ENCODE measurements around the gene CHGA.
A peak's percentile ranks its signal among the peaks of the same experiment; 100 is the strongest.

Gene CHGA

DNA sequence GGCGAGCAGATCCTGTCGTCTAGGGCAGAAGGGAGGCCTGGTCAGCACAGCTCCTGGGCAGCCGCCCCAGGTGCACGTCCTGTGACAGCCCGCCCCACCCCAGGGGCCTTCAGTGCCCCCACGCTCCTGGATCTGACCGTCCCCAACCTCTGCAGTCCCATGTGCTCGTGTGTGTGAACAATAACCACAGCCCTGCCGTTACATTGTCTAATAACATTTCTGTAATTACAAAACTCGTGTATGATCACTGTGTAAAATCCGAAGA is 39.8 kb downstream of the CHGA start:
- no peak for DNase-seq

DNA sequence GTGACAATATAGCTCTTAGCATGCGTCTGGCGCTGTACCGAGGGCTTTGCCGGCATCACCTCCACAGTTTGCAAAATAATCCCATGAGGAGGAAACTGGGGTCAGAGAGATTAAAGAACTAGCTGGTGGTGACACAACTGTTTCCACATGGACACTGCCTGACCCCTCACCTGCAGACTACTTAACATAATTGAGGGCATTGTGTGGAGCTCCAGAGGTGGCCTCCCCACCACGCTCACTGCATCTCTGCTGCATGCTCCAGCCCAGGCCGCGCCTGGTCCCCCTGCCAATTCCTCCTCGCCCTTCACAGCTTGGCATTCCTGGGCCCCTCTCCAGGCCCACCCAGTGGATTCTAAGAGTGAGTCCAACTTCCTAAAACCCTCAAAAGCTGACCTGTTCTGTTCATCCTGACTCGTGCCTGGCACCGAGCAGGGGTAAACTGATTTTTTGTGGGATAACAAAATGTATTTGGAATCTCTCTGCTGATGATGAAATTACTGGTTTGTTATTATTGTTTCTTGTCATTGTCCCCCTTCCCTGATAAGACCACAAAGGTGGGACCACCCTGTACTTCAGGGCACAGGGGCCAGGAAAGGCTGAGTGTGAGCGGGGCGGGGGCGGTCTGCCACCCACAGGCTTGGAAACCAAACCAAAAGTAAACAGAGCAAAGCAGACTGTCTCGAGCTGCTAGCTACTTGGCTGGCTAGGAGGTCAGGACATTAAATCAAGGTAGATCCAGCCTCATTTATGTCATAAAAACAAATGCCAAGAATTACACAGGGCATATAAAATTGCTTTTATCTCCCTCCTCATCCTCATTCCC is 40.6 kb downstream of the CHGA start:
- no peak for DNase-seq

DNA sequence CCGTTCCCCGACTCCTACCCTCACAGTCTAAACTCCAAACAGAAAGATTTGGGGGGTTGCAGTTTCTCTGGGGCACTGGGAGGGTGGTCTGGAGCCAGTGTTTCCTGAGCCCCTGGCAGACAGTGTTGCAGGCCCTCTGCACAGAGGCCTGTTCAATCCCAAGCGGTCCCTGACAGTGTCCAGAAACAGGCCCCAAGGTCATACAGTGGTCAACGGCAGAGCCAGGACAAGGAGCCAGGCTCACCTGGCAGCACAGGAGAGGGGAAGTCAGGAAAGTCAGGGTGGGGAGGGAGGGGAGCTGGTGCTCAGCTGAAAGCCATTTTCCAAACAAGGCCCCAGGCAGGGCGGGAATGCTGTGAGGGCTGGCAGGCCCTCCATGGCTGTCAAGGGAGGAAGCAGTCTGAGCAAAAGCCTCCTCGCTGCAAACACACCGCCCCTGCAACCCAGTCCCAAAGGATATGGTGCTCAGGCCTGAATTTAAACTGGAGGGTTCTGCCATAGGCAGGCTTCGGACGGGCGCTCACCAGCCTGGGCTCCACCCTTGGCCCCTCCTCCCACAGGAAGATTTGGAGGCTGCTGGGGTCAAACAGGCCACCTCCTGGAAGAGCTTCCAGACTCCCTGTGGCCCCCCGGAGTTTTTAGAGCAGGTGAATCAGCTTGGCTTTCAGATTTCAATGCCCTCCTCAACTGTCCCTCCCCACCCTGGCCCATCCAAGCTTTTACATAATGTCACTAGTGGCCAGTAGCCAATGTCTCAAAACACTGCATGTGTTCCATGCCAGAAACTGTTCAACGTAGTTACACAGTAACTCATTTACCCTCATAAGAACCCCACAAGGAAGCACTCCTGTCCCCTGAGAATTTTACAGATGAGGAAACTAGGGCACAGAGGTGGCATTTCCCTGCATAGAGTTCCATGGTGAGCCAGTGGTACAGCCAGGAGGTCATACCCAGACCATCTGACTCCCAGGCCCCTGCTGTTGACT is 41.5 kb downstream of the CHGA start:
- DNase-seq: no peak

DNA sequence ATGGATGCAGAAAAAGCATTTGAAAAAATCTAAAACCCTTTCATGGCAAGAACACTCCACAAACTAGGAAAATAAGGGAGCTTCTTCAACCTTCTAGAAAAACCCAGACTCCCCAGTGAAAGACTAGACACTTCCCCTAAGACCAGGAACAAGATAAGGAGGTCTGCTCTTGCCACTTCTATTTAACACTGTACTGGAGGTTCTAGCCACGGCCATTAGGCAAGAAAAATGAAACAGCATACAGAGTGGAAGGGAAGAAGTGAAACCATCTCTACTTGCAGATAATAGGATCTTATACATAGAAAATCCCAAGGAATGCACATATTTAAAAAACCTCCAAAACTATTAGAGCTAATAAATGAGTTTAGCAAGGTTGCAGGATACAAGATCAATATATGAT is 42.3 kb downstream of the CHGA start:
- no peak for DNase-seq

DNA sequence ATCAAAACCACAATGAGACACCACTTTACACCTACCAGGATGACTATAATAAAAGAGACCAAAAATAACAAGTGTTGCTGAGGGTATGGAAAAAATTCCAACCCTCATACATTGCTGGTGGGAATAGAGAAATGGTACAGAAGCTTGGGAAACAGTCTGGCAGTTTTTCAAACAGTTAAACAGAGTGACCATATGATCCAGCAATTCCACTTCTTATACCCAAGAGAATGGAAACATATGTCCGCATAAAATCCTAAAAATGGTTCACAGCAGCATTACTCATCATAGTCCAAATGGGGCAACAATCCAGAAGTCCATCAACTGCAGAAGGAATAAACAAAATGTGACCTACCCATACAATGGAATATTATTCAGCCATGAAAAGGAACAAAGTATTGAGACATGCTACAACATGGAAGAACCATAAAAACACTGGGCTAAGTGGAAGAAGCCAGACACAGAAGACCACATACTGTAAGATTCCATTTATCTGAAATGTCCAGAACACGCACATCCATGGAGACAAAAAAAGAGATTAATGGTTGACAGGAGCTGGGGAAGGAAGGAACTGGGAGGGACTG is 44.5 kb downstream of the CHGA start:
- DNase-seq: no peak

DNA sequence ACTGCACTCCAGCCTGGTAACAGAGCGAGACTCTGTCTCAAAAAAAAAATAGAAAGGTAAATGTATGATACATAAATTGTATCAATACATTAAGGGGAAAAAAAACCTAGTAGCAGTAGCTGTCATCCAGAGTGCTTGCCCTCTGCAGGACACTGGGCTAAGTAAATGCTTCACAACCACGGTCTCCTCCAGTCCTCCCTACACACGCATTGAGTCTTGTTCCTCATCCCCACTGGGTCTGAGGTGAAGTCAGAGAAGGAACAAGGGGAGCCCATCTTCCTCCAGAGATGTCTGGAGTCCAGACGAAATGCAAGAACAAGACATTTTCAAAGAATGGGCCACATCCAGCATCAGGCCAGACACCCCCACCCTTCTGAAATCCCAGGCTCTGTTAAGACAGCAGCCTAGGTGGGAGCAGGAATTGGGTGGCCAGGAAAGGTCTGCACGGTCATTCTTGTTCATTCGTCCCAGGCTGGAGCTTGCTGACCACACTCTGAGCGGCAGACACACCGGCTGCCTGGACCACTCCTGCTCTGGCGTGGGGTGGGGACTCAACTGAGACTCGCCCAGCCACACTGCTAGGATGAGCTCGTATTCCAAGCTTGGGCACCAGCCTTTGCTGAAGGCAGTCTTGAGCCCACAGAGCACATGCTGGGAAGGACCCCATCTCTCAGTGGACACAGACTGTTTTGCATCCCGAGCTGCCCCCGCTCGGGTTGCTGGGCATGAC is 45.5 kb downstream of the CHGA start:
- no peak for DNase-seq

DNA sequence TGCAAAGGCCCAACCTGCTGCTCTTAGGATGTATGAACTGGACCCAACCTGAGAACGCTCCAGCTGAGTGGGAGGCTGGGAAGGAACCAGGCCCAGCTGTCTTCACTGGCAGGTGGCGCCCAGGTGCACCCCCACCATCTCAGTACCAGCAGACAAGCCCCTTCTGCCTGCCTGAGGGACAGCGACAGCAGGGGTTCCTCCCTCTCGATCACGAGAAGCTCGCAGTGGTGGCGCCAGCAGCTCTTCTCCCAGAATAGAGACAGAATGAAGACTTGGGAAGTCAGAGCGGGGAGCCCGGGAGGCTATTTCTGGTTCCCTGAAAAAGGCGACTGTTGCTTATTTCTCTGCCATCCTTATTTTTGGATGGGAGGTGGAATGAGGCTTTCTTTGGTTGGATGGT is 46.5 kb downstream of the CHGA start:
- DNase-seq: no peak

DNA sequence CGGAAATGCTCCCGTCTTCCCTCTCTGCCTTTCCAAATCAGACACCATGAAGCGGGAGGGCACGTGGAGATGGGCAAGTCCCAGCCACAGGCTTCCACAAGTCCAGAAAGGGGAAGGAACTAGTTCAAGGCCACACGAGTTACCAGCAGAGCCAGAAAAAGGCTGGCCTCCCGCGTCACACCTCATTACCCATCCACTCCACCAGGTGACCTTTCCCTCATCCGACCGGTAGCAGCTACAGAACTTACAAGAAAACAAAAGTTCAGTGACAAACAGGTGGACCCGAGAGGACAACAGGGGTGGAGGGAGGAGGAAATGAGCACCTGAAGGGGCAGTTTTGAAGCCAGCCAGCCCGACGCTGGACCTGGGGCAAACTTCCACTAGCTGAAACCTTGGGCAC is 46.9 kb downstream of the CHGA start:
- DNase-seq: no peak

DNA sequence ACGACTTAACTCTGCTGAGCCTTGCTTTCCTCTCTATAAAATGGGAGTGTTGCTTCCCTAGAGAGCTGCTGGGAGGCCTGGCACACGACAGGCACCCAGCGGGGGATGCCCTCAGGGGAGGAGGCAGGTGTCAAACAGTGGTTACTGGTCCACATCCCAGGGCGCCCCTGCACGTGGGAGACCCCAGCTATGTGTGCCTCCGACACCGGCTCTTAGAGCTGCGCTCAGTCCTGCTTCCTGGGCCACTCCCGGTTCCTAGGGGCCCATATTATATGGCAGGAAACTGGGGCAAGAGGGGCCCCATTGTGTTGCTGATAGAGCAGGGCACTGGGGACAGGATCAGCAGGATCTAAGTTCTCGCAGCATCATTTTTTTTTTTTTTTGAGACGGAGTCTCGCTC is 47.3 kb downstream of the CHGA start:
- no peak for DNase-seq

DNA sequence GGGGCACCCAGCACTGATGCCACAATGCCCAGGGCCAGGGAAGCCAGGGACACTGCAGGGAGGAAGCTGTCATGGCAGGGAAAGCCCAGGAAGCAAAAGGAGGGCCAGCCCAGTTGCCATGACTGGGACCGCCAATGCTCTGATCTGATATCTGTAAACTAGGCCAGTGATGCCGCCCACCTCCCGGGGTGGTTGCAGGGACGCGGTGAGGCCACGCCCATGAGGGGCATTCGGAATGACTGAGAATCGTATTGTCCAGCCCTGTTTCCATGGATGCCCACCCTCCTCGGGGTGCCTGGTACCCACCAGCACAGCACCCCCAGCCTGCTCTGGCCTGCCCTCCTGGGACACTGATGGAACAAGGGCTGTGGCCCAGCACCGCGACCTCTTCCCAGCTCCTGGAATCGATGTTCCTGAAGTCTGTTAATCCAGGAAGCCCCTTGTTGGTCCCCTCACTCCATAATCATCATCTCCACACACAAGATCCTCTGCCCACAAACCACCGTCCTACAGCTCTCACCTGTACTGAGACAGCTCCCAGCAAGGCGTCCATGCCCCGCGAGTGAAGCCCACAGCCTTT is 48.7 kb downstream of the CHGA start:
- DNase-seq: no peak

DNA sequence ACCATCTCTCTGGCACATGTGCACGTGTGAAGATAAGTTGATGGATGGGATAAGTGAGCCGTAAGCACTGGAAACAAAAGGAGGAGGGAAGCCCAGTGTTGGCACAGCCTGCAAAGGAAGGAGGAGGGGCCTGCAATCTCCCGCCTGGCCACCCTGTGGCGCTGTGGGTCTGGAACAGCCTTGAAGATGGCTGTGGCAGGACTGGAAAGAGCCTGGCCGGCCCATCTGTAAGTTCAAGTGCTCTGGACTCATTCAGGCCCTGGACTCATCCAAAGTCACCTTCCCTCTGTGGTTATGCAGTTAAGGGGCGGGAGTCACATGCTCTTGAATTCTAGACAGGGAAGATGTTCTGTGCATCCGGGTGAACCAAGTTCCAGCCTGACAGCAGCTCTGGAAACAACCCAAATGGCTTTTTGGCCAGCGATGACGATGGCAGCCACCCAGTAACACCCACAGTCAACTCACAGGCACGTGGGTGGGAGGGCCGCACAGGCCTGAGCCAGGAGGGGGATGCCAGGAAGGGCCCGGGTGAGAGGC is 50.4 kb downstream of the CHGA start:
- peak; percentile 48 to 51 for DNase-seq

DNA sequence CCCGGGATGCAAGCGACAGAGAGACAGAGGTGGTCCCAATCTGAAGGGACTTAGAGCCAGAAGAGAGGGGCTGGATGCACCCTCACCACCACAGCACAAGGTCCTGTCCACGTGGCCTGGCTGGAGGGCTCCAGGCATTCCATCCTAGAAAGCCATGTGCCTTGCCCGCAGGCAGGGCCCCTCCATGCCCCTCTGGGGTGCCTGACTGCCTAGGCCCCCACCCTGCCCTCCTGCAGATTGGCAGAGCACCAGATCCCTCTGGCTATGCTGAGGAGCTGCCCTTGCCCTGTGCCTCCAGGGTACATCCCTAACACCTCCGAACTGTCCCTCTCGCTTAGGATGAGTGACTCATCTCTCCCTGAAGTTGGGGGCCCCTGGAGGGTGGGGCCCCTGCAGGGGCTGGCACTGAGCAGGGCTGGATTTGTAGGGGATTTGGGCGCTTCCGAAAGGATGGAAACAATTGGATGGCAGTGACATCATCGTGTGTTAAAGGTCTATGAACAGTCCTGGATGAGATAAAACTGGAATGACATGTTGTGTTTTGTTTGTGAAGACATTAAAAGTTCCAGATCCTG is 50.9 kb downstream of the CHGA start:
- DNase-seq: no peak

DNA sequence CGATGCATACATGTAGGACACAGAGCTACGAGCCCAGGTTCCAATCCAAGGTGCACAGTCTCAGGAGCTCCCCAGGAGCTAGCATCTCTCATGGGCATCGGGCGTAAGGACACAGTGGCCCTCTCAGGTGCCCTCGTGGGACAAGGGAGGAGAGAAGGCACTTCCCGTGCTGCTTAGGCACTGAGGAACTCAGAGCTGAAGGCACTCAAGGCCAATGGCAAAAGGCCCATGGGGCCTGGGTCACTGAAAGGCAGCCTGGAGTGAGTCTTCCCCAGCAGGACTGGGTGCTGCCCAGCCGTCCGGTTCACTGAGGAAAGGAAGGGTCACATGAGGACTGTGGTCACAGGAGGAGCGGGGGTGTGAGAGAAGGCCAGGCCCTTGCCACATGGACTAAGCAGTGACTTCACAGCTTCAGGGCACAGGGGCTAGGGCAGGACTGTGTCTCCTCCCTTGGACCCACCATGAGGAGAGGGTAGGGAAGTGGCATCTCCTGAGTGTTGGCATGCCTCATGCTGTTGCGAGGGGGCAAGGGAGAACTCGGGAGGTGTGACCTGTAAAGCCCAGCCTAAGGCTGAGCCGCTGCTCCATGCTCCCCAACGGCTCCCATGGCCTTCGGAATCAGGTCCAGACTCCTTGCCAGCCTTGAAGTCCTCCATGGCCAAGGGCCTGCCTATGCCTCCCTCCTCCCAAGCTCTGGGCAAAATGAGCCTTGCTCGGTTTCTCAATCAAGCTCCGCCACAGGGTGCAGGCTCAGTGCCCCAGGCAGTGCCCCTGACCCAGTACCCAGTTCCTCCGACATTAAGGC is 51.8 kb downstream of the CHGA start:
- DNase-seq: no peak

DNA sequence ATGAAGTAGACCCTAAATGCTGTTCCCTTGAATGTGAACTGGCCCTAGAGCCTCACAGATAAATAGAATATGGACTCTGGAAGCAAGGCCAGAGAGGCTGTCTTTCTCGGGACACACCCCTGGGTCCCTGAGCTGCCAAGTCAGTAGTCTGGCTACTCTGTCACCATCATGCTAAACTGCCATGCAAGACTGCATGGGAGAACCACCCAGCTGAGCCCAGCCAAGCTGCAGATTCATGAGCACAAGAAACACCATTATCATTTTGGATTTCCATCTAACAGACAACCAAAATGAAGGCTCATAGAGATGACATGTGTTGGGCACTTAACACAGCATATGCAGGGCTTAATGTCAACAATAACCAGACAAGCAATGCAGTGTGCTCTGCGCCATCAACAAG is 53.3 kb downstream of the CHGA start:
- no peak for DNase-seq

DNA sequence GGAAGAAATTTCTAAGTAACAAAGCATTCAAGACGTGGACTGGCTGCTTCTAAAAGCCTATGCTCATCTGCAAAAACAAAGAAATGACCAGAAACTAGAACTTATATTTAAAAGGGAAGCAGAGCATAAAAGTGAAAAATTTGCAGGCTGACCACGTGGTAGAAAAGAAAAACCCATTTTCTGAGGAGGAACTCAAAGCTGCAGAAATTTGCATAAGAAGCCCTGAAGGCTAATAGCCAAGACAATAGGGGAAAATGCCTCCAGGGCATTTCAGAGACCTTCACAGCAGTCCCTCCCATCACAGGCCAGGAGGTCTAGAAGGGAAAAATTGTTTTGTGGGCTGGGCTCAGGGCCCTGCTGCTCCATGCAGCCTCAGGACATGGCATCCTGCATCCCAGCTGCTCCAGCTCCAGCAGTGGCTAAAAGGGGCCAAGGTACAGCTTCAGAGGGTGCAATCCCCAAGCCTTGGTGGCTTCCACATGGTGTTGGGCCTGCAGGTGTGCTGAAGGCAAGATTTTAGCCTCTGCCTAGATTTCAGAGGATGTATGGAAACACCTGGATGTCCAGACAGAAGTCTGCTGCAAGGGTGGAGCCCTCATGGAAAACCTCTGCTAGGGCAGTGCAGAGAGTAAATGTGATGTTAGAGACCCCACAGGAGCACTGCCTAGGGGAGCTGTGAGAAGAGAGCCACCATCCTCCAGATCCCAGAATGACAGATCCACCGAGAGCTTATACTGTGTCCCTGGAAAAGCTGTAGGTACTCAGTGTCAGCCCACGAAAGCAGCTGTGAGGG is 55.5 kb downstream of the CHGA start:
- DNase-seq: no peak

DNA sequence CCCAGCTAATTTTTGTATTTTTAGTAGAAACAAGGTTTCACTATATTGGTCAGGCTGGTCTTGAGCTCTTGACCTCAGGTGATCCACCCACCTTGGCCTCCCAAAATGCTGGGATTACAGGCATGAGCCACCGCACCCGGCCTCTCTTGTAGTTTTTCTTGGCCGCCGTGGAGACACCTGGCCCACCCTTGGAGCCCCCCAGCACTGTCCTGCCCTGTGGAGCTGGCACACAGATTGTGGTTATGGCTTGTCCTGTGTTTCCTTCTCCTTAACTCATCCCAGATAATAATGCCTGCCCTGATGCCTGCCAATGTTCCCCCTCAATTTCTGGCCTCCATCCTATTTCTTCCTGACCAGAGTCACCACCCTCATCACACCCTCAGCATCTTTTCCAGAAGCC is 57.9 kb downstream of the CHGA start:
- no peak for DNase-seq

DNA sequence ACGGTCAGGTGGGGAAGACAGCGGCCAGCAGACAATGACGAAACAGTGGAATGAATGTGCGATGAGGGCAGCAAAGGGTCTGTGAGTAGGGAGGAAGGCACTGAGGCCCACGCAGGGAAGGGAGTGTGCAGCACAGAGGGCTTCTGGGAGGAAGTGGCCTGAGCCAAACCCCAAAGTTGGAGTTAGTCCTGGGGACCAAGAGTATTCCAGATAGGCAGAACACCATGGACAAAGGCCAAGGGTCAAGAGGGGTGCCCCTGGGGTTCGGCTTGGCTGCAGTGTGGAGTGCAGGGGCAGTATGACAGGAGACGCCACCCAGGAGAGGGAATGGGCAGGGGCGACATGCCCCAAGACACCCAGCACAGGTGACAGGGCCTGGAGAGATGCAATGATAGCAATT is 58.8 kb downstream of the CHGA start:
- no peak for DNase-seq

DNA sequence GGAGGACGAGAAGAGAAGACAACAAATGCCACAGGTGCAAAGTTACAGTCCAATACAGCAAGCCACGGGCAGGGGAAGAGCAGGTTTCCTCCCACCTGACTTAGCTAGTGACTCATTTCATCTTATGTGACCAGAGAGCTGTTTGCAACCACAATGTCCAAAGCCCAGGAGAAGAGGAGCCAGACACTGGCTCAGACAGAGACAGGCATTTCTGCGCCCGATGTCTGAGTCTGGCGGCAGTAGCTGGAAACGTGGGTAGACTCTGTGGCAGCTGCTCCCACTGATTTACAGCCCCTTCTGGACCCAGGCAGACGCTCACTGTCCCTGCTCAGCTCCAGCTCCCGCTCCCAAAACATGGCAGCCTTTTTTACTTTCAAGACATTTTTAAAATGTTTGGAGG is 60.0 kb downstream of the CHGA start:
- DNase-seq: no peak

DNA sequence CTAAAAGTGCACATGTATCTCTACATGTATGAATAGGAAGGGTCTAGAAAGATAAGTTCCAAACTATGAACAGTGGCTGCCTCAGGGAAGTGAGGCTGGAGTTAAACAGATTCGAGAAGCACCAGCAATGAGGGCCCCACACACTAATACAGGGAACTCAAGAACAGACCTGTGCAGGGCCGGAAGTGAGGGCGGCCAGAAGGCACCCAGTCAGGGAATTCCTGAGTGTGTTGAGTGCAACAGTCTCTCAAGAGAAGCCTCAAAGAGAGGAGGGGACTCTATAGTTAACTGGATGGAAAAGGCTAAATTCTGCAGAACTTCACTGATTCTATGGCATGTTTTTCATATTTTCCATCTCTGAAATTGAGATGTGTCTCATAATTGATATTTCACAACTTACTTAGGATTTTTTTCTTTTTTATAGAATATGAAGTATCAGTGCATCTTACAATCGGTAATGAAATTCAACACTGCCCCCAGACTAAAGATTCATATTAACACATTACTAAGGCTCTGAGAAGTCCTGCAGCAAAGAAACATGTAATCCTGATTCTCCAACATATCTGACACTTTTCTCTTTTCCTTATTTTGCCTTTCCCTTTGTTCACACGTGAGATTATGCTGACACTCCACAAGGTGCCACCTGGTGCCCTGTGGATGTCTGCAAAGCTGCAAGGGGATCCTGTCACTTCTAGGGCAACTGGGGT is 61.3 kb downstream of the CHGA start:
- DNase-seq: no peak

All from activated CD4-positive, alpha-beta T cell treated with anti-CD3 and anti-CD28 coated beads, Interleukin-2, amount 50 U/mL, for 48 hours (primary cell).